NCI-H1105 treated with DMSO at 0.1 percent for 48 hours (cell line): ENCODE measurements around the gene EDC3.

Source experiments
- DNase-seq: peaks from one replicate; lab custom pipeline; 2025; lab: John Stamatoyannopoulos, UW

Gene EDC3

GRCh38 chr15:74626336-74626735, 69.5 kb downstream of the EDC3 start:
- DNase-seq: no peak

- DNase-seq: no peak
These were observed 70.1 kb downstream of the EDC3 start for GRCh38 chr15:74625693-74626092.

- DNase-seq: no peak
These were observed 71.7 kb downstream of the EDC3 start for GRCh38 chr15:74624020-74624602.

- no peak for DNase-seq
These were observed 73.1 kb downstream of the EDC3 start for GRCh38 chr15:74622758-74623157.

- no peak for DNase-seq
These were observed 73.9 kb downstream of the EDC3 start for GRCh38 chr15:74621936-74622335.

- DNase-seq: no peak
These were observed 74.3 kb downstream of the EDC3 start for GRCh38 chr15:74621546-74621920.

GRCh38 chr15:74620636-74621545, 74.9 kb downstream of the EDC3 start:
- DNase-seq: peak; percentile 9

- no peak for DNase-seq
These were observed 75.7 kb downstream of the EDC3 start for GRCh38 chr15:74619916-74620635.

GRCh38 chr15:74618841-74619596, 76.8 kb downstream of the EDC3 start:
- DNase-seq: no peak

- DNase-seq: no peak
These were observed 78.8 kb downstream of the EDC3 start for GRCh38 chr15:74616996-74617395.

- DNase-seq: peak; percentile 11
These were observed 79.4 kb downstream of the EDC3 start for GRCh38 chr15:74616366-74616939.

- peak; percentile 82 for DNase-seq
These were observed 80.1 kb downstream of the EDC3 start, which contains the start of gene CLK3 for GRCh38 chr15:74615508-74616365. CLK3 (plus strand) TSS chr15:74615836; CDS start chr15:74619197, 3,361 bp downstream.

GRCh38 chr15:74614744-74615507, 80.9 kb downstream of the EDC3 start:
- peak; percentile 15 for DNase-seq

- DNase-seq: no peak
These were observed 81.7 kb downstream of the EDC3 start for GRCh38 chr15:74613953-74614743.

GRCh38 chr15:74613089-74613952, 82.5 kb downstream of the EDC3 start:
- DNase-seq: no peak

- no peak for DNase-seq
These were observed 83.1 kb downstream of the EDC3 start for GRCh38 chr15:74612677-74613076.

GRCh38 chr15:74611834-74612233, 84.0 kb downstream of the EDC3 start:
- DNase-seq: no peak

GRCh38 chr15:74611341-74611740, 84.5 kb downstream of the EDC3 start:
- DNase-seq: no peak
